Ascending aorta (tissue), 2 donors: ENCODE results near the gene SDK1. TPM values are rescaled to one million over a fixed set of nuclear protein-coding genes. Genes with fewer than 3 reads are reported as not detected.

ENCODE experiments used
- DNase-seq, 2 donors: peaks; one replicate each; pipeline ENCODE4 v3.0.0-alpha.2; 2019; ENCODE audit warnings: low spot score in 2 of 2
- H3K27ac ChIP-seq, 2 donors: fragments of 200-600 bp; sonication (generic); one replicate each; pipeline ENCODE4 v1.5.1; 2016 to 2017; ENCODE audit warnings: mild to moderate bottlenecking in 1 of 2
- H3K27me3 ChIP-seq: fragments of 200-600 bp; sonication (generic); one replicate; pipeline ENCODE4 v1.5.1; 2017
- H3K36me3 ChIP-seq, 2 donors: fragments of 200-600 bp; sonication (generic); one replicate each; pipeline ENCODE4 v1.5.1; 2016
- H3K4me1 ChIP-seq, 2 donors: fragments of 200-600 bp; sonication (generic); one replicate each; pipeline ENCODE4 v1.5.1; 2016 to 2017; ENCODE audit warnings: mild to moderate bottlenecking in 1 of 2
- H3K4me3 ChIP-seq, 2 donors: fragments of 200-600 bp; sonication (generic); one replicate each; pipeline ENCODE4 v1.5.1; 2016 to 2017; ENCODE audit warnings: mild to moderate bottlenecking in 1 of 2
- H3K9me3 ChIP-seq, 2 donors: fragments of 200-600 bp; sonication (generic); one replicate each; pipeline ENCODE4 v1.5.1; 2016
- intact Hi-C: fragments of 100-400 bp; cut with DNase I; formaldehyde crosslinking; loops from one replicate; pipeline ENCODE4 v1.15.1; 2023
- total RNA-seq: library from RNA; depleted of rRNA; stranded (reverse); fragments of >200 nt; gene quantifications from one replicate; pipeline ENCODE4 v1.1.0, GENCODE V29; 2016
- TF ChIP-seq, protein P1 (sequence below), 3 experiments: fragments of 200-600 bp in 2 of 3; fragments of 450-650 bp in 1 of 3; sonication (generic) in 2 of 3; IDR thresholded peaks; one replicate each; pipeline ENCODE4 v1.5.1; 2016 to 2019; ENCODE audit warnings: antibody characterized with exemption in 3 of 3, mild to moderate bottlenecking in 1 of 3, moderate library complexity in 1 of 3

SDK1 gene
- total RNA-seq, 1 donor from 2014 or later = 13.3 TPM

DNA sequence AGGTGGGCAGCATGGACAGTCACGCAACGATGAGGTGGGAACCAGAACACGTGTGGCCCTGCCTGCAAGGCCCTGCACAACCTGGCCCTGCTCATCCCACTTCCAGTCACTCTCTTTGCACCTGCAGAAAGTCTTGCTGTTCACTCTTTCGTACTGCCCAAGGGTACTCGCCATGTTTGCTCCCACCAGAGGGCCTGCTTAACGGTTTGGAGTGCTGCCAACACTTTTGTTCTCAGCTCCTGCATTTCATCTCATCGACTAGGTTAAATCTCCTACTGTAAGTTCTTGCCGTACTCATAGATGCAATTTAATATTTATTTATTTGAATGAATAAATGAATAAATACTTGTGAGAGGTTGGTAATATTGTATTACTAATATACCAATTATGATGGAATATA, 315.3 kb downstream of the SDK1 start:
- no peak overlapping the region for H3K4me3 ChIP-seq
- no peaks in the 10 kb centered on the region for H3K9me3 ChIP-seq
- intact Hi-C loops = no loop called here
- no peak overlapping the region for H3K27ac ChIP-seq
- no peak for DNase-seq
- H3K27me3 ChIP-seq = no peaks in the 10 kb centered on the region
- H3K4me1 ChIP-seq = no peaks in the 10 kb centered on the region
- H3K36me3 ChIP-seq = no peaks in the 10 kb centered on the region
- TF ChIP-seq, protein P1, sequence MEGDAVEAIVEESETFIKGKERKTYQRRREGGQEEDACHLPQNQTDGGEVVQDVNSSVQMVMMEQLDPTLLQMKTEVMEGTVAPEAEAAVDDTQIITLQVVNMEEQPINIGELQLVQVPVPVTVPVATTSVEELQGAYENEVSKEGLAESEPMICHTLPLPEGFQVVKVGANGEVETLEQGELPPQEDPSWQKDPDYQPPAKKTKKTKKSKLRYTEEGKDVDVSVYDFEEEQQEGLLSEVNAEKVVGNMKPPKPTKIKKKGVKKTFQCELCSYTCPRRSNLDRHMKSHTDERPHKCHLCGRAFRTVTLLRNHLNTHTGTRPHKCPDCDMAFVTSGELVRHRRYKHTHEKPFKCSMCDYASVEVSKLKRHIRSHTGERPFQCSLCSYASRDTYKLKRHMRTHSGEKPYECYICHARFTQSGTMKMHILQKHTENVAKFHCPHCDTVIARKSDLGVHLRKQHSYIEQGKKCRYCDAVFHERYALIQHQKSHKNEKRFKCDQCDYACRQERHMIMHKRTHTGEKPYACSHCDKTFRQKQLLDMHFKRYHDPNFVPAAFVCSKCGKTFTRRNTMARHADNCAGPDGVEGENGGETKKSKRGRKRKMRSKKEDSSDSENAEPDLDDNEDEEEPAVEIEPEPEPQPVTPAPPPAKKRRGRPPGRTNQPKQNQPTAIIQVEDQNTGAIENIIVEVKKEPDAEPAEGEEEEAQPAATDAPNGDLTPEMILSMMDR (IDR thresholded peaks at IDR 0.05) = no peak

DNA sequence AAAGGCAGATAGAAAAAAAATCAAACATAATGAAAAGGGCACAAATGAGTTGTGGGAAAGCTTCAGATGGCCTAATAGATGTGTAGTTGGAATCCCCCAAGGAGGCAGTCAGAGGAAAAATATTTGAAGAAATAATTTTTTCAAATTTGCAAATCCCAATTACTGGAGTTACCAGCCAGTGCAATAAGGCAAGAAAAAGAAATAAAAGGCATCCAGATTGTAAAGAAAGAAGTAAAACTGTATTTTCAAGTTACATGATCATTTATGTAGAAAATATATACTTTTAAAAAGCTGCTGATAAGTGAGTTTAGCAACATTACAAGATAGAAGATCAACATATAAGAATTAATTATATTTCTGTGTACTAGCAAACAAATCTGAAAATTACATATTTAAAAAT, 329.0 kb downstream of the SDK1 start:
- intact Hi-C loops = no loop called here
- Histone ChIP-seq H3K4me1 (peaks cover 3 to 6% of the 10 kb centered on the region in 2 donors), H3K36me3 (peaks cover 0 to 5% of the 10 kb centered on the region in 2 donors), H3K27me3 (no peaks in the 10 kb centered on the region), H3K9me3 (peaks cover 4 to 21% of the 10 kb centered on the region in 2 donors), H3K4me3 (no peak overlapping the region), H3K27ac (no peak overlapping the region)
- TF ChIP-seq, protein P1 (IDR thresholded peaks at IDR 0.05) = no peak
- DNase-seq = no peak

DNA sequence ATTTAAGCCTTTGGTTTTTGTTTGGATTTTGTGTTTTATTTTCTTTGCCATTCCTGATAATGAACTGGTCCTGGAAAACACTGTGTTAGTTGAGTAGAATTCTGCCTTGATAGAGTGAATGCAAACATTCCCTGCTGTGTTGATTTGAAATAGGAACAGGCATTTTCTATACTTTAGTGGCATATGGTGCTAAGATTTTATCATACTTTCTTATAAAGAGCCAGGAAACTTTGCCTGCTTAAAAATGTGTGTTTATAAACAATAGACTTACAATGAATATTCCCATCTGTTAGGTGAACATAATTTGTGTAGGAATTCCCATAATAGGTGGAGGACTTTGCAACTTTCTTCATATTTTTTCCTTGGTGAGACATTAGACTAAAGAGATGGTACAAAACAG, 333.3 kb downstream of the SDK1 start:
- intact Hi-C loops = no loop called here
- no peaks in the 10 kb centered on the region for H3K27me3 ChIP-seq
- peaks cover 3 to 6% of the 10 kb centered on the region in 2 donors for H3K4me1 ChIP-seq
- DNase-seq = no peak
- peak overlapping the region; percentile 54 to 62 for H3K27ac ChIP-seq
- no peak overlapping the region for H3K4me3 ChIP-seq
- peaks cover 4 to 19% of the 10 kb centered on the region in 2 donors for H3K9me3 ChIP-seq
- no peaks in the 10 kb centered on the region for H3K36me3 ChIP-seq
- TF ChIP-seq, protein P1 (IDR thresholded peaks at IDR 0.05) = no peak

DNA sequence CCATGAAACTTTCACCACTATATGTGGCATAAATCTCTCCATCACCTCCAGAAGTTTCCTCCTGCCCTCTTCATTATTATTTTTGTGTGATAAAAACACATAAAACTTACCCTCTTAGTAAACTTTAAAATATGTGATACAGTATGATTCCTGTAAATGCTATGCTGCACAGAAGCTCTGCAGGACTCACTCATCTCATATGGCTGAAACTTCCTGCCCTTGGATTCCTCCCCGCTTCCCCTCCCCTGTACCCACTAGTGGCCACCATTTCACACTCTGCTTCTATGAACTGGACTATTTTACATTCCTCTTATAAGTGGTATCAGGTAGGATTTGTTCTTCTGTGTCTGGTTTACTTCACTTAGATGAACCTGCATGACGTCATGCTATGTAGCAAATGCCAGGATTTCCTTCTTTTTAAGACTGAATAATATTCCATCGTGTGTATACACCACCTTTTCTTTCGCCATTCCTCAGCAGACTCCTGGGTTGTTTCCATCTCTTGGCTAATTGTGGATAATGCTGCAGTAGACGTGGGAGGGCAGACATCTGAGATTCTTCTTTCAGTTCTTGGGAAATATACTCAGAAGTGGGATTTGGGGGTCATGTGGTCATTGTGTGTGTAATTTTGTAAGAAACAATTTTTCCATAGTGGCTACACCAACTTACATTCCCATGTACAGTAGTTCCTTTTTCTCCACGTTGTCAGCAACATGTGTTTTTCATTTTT, 335.2 kb downstream of the SDK1 start:
- Histone ChIP-seq H3K27me3 (no peaks in the 10 kb centered on the region), H3K36me3 (no peaks in the 10 kb centered on the region), H3K4me3 (no peak overlapping the region), H3K27ac (no peak overlapping the region), H3K9me3 (peaks cover 0 to under 1% of the 10 kb centered on the region in 2 donors), H3K4me1 (peaks cover 3 to 6% of the 10 kb centered on the region in 2 donors)
- TF ChIP-seq, protein P1 (IDR thresholded peaks at IDR 0.05) = no peak
- DNase-seq = no peak
- intact Hi-C loops = no loop called here

DNA sequence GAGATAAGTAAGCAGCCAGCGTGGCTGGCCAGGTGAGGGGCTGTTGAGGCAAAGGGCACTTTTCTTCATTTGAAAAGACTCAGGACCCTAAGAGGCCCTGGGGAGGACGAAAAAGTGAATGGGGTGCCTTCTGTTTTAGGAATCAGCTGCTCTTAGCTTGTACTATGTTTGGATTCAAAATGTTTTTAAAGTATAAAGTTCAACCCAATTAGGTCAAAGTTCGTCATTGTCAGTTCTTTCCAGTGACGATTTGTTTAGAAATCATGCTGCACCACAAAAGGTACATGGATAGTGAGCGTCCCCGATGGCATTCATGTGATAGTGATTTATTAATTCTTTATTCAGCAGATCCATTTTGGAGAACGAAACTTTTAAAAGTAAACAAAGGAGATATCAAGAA, 338.2 kb downstream of the SDK1 start:
- TF ChIP-seq, protein P1 (IDR thresholded peaks at IDR 0.05) = no peak
- DNase-seq = no peak
- Histone ChIP-seq H3K27me3 (no peaks in the 10 kb centered on the region), H3K4me1 (no peaks in the 10 kb centered on the region), H3K9me3 (no peaks in the 10 kb centered on the region), H3K4me3 (no peak overlapping the region), H3K36me3 (peaks cover 0 to 5% of the 10 kb centered on the region in 2 donors), H3K27ac (no peak overlapping the region)
- intact Hi-C loops = no loop called here
